CD14-positive monocyte (primary cell): ENCODE results near the gene RTN4IP1. TPM values are rescaled to one million over a fixed set of nuclear protein-coding genes. Genes with fewer than 3 reads are reported as not detected.

Experiments
- DNase-seq, 3 donors: peaks; one replicate each; pipeline ENCODE4 v3.0.0-alpha.2; 2011 to 2022
- H2AFZ ChIP-seq: 2 replicates; pipeline ENCODE4 v1.6.0; 2012; ENCODE audit warnings: mild to moderate bottlenecking, low read depth, low read length, inconsistent platforms; ENCODE audit not compliant: insufficient read depth, poor library complexity, severe bottlenecking
- H3K27ac ChIP-seq, 2 donors: 1 replicate in 1 of 2; 2 replicates in 1 of 2; pipeline ENCODE4 v1.5.1; 2012 to 2013; ENCODE audit warnings: low read length in 2 of 2, control low read depth in 1 of 2, inconsistent platforms in 1 of 2, low read depth in 1 of 2, mild to moderate bottlenecking in 1 of 2
- H3K27me3 ChIP-seq, 2 donors: one replicate each; pipeline versions ENCODE4 v1.6.0 to v1.6.1; 2011 to 2013; ENCODE audit warnings: low read length in 2 of 2; ENCODE audit not compliant: control insufficient read depth in 2 of 2, insufficient read depth in 2 of 2
- H3K36me3 ChIP-seq, 2 donors: replicated peaks in 1 of 2; 1 replicate in 1 of 2; 2 replicates in 1 of 2; pipeline versions ENCODE4 v1.5.1 to v1.6.1; 2012 to 2013; ENCODE audit warnings: low read length in 2 of 2, control low read depth in 1 of 2, inconsistent platforms in 1 of 2, mild to moderate bottlenecking in 1 of 2; ENCODE audit not compliant: insufficient read depth in 2 of 2, control insufficient read depth in 1 of 2
- H3K4me1 ChIP-seq, 2 donors: 1 replicate in 1 of 2; 2 replicates in 1 of 2; pipeline versions ENCODE4 v1.5.1 to v1.6.1; 2012 to 2013; ENCODE audit warnings: low read length in 2 of 2, control low read depth in 1 of 2, inconsistent platforms in 1 of 2, mild to moderate bottlenecking in 1 of 2, moderate library complexity in 1 of 2; ENCODE audit not compliant: insufficient read depth in 2 of 2, control insufficient read depth in 1 of 2
- H3K4me2 ChIP-seq: replicated peaks from 2 replicates; pipeline ENCODE3; 2012; ENCODE audit warnings: low read length, moderate library complexity, mild to moderate bottlenecking; ENCODE audit not compliant: poor library complexity, severe bottlenecking; ENCODE audit errors: extremely low read depth
- H3K4me3 ChIP-seq, 3 experiments: fragments of 200-600 bp in 1 of 3; sonication (generic) in 1 of 3; replicated peaks in 1 of 3; 1 replicate in 2 of 3; 2 replicates in 1 of 3; pipeline ENCODE4 v1.5.1; 2011 to 2013; ENCODE audit warnings: low read length in 3 of 3, mild to moderate bottlenecking in 3 of 3, control low read depth in 2 of 3, low read depth in 2 of 3, inconsistent platforms in 1 of 3, moderate library complexity in 1 of 3
- H3K79me2 ChIP-seq: 2 replicates; pipeline ENCODE4 v1.6.0; 2012; ENCODE audit warnings: mild to moderate bottlenecking, control low read depth, inconsistent platforms, low read length, moderate library complexity; ENCODE audit not compliant: insufficient read depth
- H3K9ac ChIP-seq: 2 replicates; pipeline ENCODE4 v1.6.0; 2017; ENCODE audit warnings: low read length, mild to moderate bottlenecking; ENCODE audit not compliant: insufficient read depth, poor library complexity, severe bottlenecking
- H3K9me3 ChIP-seq, 2 donors: replicated peaks in 1 of 2; 1 replicate in 1 of 2; 2 replicates in 1 of 2; pipeline versions ENCODE4 v1.5.1 to v1.6.1; 2012 to 2013; ENCODE audit warnings: low read length in 2 of 2, control low read depth in 1 of 2; ENCODE audit not compliant: control insufficient read depth in 1 of 2, insufficient read depth in 1 of 2
- H4K20me1 ChIP-seq: 2 replicates; pipeline ENCODE4 v1.6.0; 2012; ENCODE audit warnings: mild to moderate bottlenecking, low read length, control low read depth, moderate library complexity; ENCODE audit not compliant: insufficient read depth
- H3K27ac Mint-ChIP-seq, 7 donors: one replicate each; pipeline ENCODE4 v1.8.0; 2020; ENCODE audit warnings: mild to moderate bottlenecking in 7 of 7, mixed read lengths in 7 of 7, moderate library complexity in 6 of 7, inconsistent platforms in 2 of 7
- H3K27me3 Mint-ChIP-seq, 3 donors: one replicate each; pipeline ENCODE4 v1.8.0; 2021 to 2022; ENCODE audit warnings: low read depth in 3 of 3, mild to moderate bottlenecking in 3 of 3, mixed read lengths in 3 of 3, moderate library complexity in 3 of 3, inconsistent platforms in 1 of 3
- H3K36me3 Mint-ChIP-seq, 2 donors: one replicate each; pipeline ENCODE4 v1.8.0; 2020; ENCODE audit warnings: mixed read lengths in 2 of 2, inconsistent platforms in 1 of 2, mild to moderate bottlenecking in 1 of 2
- H3K4me1 Mint-ChIP-seq: one replicate; pipeline ENCODE4 v1.8.0; 2020; ENCODE audit warnings: mild to moderate bottlenecking, mixed read lengths
- H3K4me3 Mint-ChIP-seq, 2 donors: one replicate each; pipeline ENCODE4 v1.8.0; 2020; ENCODE audit warnings: mild to moderate bottlenecking in 2 of 2, mixed read lengths in 2 of 2, moderate library complexity in 1 of 2
- H3K9me3 Mint-ChIP-seq, 7 donors: one replicate each; pipeline ENCODE4 v1.8.0; 2020 to 2022; ENCODE audit warnings: mixed read lengths in 7 of 7, mild to moderate bottlenecking in 6 of 7, moderate library complexity in 6 of 7, inconsistent platforms in 2 of 7
- WGBS: methylation state at CpG from one replicate; pipeline ENCODE4 v1.1.5; 2013; ENCODE audit warnings: missing lambda C conversion rate; ENCODE audit not compliant: insufficient coverage; 5-methylcytosine and 5-hydroxymethylcytosine counted together
- intact Hi-C, 2 donors: fragments of 100-400 bp; cut with micrococcal nuclease; formaldehyde crosslinking; loops; one replicate each; pipeline versions ENCODE4 v1.15.0 to v1.15.1; 2023
- polyA plus RNA-seq, 3 donors: library from polyadenylated mRNA; depleted of rRNA in 1 of 3; unstranded in 2 of 3; stranded (reverse) in 1 of 3; fragments of 300-500 nt in 2 of 3; fragments of >200 nt in 1 of 3; fragmentation: Illumina TruSeq in 2 of 3; gene quantifications; 1 replicate in 2 of 3; 2 replicates in 1 of 3; pipeline ENCODE4 v1.2.3, GENCODE V29; 2012 to 2021
- TF ChIP-seq, protein P1 (sequence below): fragments of 200-600 bp; IDR thresholded peaks from one replicate; pipeline ENCODE4 v1.8.0; 2022; ENCODE audit warnings: antibody characterized with exemption, mild to moderate bottlenecking

Gene RTN4IP1
- polyA plus RNA-seq, 3 donors: 3.5 to 6.7 (median 4.5) TPM

- Histone ChIP-seq H3K79me2 (peaks cover 76% of the 10 kb centered on the region), H3K27me3 (no peaks in the 10 kb centered on the region), H2AFZ (no peak overlapping the region), H3K9ac (peak overlapping the region; percentile 64), H3K27ac (peak overlapping the region; percentile 88 to 94), H3K36me3 (peaks cover 31 to 42% of the 10 kb centered on the region in 2 donors), H3K4me3 (peak overlapping the region in 1 of 3 experiments; percentile 7), H3K9me3 (no peaks in the 10 kb centered on the region), H3K4me2 (peak overlapping the region; percentile 39), H3K4me1 (peaks cover 55 to 62% of the 10 kb centered on the region in 2 donors), H4K20me1 (no peaks in the 10 kb centered on the region)
- Mint-ChIP-seq H3K27me3 (no peaks in the 10 kb centered on the region), H3K27ac (peak overlapping the region; percentile 89 to 97 (median 93)), H3K36me3 (peaks cover 50 to 61% of the 10 kb centered on the region in 2 donors), H3K9me3 (peaks cover 0 to 3% (median 0%) of the 10 kb centered on the region in 7 donors), H3K4me1 (peaks cover 67% of the 10 kb centered on the region), H3K4me3 (no peak overlapping the region)
- intact Hi-C loops: loop anchor here (5.0 kb wide), 1 partner anchor 34 kb away; no protein-coding TSS in a partner anchor
- 0% methylated on average over 2 of the region's 2 CpGs for WGBS
- peak; percentile 43 to 65 (median 62) for DNase-seq
- TF ChIP-seq, protein P1, sequence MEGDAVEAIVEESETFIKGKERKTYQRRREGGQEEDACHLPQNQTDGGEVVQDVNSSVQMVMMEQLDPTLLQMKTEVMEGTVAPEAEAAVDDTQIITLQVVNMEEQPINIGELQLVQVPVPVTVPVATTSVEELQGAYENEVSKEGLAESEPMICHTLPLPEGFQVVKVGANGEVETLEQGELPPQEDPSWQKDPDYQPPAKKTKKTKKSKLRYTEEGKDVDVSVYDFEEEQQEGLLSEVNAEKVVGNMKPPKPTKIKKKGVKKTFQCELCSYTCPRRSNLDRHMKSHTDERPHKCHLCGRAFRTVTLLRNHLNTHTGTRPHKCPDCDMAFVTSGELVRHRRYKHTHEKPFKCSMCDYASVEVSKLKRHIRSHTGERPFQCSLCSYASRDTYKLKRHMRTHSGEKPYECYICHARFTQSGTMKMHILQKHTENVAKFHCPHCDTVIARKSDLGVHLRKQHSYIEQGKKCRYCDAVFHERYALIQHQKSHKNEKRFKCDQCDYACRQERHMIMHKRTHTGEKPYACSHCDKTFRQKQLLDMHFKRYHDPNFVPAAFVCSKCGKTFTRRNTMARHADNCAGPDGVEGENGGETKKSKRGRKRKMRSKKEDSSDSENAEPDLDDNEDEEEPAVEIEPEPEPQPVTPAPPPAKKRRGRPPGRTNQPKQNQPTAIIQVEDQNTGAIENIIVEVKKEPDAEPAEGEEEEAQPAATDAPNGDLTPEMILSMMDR: no peak
These were observed 83.0 kb downstream of the RTN4IP1 start for GRCh38 chr6:106546261-106546690.

DNA sequence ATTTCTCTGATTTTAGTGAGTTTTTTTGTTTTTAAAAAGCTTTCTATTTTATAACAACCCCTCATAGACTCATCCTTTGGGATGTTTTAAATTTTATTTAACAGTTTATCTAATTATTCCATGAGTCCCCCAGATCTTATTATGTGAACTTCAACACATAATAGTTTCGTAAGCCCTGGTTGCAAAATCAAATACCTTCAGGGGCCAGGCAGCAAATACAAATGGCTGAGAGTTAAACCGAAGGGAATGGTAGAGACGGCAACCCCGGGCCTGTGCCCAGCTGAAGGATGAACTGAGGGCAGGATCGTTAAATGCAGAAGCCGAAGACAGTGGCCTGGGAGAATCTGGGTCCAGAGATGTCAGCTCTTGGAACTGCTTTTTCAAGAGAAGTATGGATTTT lies 88.4 kb downstream of the RTN4IP1 start:
- H3K27me3 ChIP-seq: no peaks in the 10 kb centered on the region
- H2AFZ ChIP-seq: no peak overlapping the region
- intact Hi-C loops: no loop called here
- peaks cover 88% of the 10 kb centered on the region for H3K79me2 ChIP-seq
- H3K9me3 ChIP-seq: no peaks in the 10 kb centered on the region
- H3K4me3 Mint-ChIP-seq: no peak overlapping the region
- peaks cover 26 to 28% of the 10 kb centered on the region in 2 donors for H3K36me3 ChIP-seq
- H3K9me3 Mint-ChIP-seq: peaks cover 0 to under 1% (median 0%) of the 10 kb centered on the region in 7 donors
- H3K4me1 Mint-ChIP-seq: peaks cover 69% of the 10 kb centered on the region
- H3K27ac Mint-ChIP-seq: peak overlapping the region; percentile 28 to 83 (median 65)
- 30% methylated on average over 4 of the region's 6 CpGs for WGBS
- no peak overlapping the region for H3K4me3 ChIP-seq
- H3K36me3 Mint-ChIP-seq: peaks cover 41 to 63% of the 10 kb centered on the region in 2 donors
- H3K9ac ChIP-seq: no peak overlapping the region
- H3K4me1 ChIP-seq: peaks cover 58 to 70% of the 10 kb centered on the region in 2 donors
- H4K20me1 ChIP-seq: no peaks in the 10 kb centered on the region
- H3K27me3 Mint-ChIP-seq: no peaks in the 10 kb centered on the region
- no peak for DNase-seq
- TF ChIP-seq, protein P1: no peak
- peak overlapping the region; percentile 52 to 54 for H3K27ac ChIP-seq
- no peak overlapping the region for H3K4me2 ChIP-seq
